ENCODE measurements around the gene FAM229B. TPM values are rescaled to one million over a fixed set of nuclear protein-coding genes. Genes with fewer than 3 reads are reported as not detected.

FAM229B gene
- total and polyA plus RNA-seq, 2 donors (not counting 3 experiments of a cell fraction or from before 2014, with no cell fraction given), result 9.1 to 10.6 TPM

DNA sequence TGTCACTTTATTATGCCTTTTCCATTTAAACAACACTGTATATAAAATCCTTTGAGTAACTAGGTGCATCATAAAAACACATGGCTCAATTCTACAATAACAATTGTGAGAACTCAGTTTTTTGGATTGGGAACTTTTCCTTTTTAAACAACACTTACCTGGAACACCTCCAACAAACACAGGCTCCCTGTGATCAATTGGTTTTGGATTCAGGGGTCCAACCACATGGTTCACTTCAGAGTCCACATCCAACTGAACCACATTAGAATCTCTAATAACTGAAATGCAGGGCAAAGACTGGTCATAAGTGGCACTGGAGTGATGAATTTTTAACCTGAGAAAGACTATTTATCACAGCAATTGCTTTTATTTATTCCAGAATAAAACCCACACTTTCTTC is 26.5 kb downstream of the FAM229B start:
- no peak overlapping the region for H3K27ac ChIP-seq (ENCODE audit: insufficient read depth, low read depth, low read length)
- H3K27me3 ChIP-seq (ENCODE audit: control insufficient read depth in 2 of 2, insufficient read depth in 2 of 2, low read length in 2 of 2), result no peaks in the 10 kb centered on the region
- H3K9me1 ChIP-seq (replicated peaks; ENCODE audit: control insufficient read depth, extremely low read depth, insufficient read depth, low read length), result no peaks in the 10 kb centered on the region
- dilution Hi-C loops (cut with MboI; ENCODE audit: extremely low pct_ligation_motif_present, low sequenced_read_pairs), result no loop called here
- intact Hi-C loops (cut with micrococcal nuclease), result no loop called here
- no peak for FAIRE-seq
- H3K79me2 ChIP-seq (ENCODE audit: control insufficient read depth, insufficient read depth, low read length), result no peaks in the 10 kb centered on the region
- ChIA-PET POLR2A (no interaction called here), CTCF (no interaction called here)
- no peak overlapping the region for H3K4me2 ChIP-seq (ENCODE audit: insufficient read depth, low read length)
- no TSS peak for BruUV-seq (replicated peaks)
- peaks cover 8% of the 10 kb centered on the region for H3K4me1 ChIP-seq (ENCODE audit: control insufficient read depth, extremely low read depth, insufficient read depth, low read length)
- no peak for DNase-seq (ENCODE audit: low read depth, low spot score)
- H3K9me3 ChIP-seq (replicated peaks; ENCODE audit: control insufficient read depth, insufficient read depth, low read length), result no peaks in the 10 kb centered on the region
- H3K4me3 ChIP-seq (replicated peaks in 1 of 3; ENCODE audit: insufficient read depth in 1 of 3, low read depth in 1 of 3, low read length in 3 of 3), result no peak overlapping the region
- H2AFZ ChIP-seq (ENCODE audit: low read depth, low read length), result no peak overlapping the region
- TF ChIP-seq, protein P1, sequence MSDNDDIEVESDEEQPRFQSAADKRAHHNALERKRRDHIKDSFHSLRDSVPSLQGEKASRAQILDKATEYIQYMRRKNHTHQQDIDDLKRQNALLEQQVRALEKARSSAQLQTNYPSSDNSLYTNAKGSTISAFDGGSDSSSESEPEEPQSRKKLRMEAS (IDR thresholded peaks at IDR 0.05; ENCODE audit: insufficient read depth, insufficient read length), result no peak
- TF ChIP-seq POLR2AphosphoS5 (IDR thresholded peaks at IDR 0.05; ENCODE audit: insufficient read depth, low read depth, low read length) (no peak), FOS (IDR thresholded peaks at IDR 0.05; ENCODE audit: borderline replicate concordance, insufficient read depth, low read length) (no peak), JUN (IDR thresholded peaks at IDR 0.05; ENCODE audit: borderline replicate concordance, insufficient read depth, insufficient read length, low read depth) (no peak), MYC (IDR thresholded peaks at IDR 0.05; ENCODE audit: low read depth, low read length) (no peak), GATA2 (IDR thresholded peaks at IDR 0.05; ENCODE audit: insufficient read depth, insufficient read length, low read depth, low read length) (no peak), EZH2 (IDR thresholded peaks at IDR 0.05; ENCODE audit: borderline replicate concordance, low read depth, low read length, severe bottlenecking) (no peak), POLR2A (IDR thresholded peaks at IDR 0.05; ENCODE audit: low read depth, low read length) (no peak)
- TF ChIP-seq, protein P2, sequence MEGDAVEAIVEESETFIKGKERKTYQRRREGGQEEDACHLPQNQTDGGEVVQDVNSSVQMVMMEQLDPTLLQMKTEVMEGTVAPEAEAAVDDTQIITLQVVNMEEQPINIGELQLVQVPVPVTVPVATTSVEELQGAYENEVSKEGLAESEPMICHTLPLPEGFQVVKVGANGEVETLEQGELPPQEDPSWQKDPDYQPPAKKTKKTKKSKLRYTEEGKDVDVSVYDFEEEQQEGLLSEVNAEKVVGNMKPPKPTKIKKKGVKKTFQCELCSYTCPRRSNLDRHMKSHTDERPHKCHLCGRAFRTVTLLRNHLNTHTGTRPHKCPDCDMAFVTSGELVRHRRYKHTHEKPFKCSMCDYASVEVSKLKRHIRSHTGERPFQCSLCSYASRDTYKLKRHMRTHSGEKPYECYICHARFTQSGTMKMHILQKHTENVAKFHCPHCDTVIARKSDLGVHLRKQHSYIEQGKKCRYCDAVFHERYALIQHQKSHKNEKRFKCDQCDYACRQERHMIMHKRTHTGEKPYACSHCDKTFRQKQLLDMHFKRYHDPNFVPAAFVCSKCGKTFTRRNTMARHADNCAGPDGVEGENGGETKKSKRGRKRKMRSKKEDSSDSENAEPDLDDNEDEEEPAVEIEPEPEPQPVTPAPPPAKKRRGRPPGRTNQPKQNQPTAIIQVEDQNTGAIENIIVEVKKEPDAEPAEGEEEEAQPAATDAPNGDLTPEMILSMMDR (IDR thresholded peaks at IDR 0.05; ENCODE audit: extremely low read depth in 1 of 2, insufficient read depth in 1 of 2, low read depth in 1 of 2, low read length in 2 of 2), result no peak
- no peaks in the 10 kb centered on the region for H4K20me1 ChIP-seq (replicated peaks; ENCODE audit: control insufficient read depth, extremely low read depth, insufficient read depth, low read length)
- H3K36me3 ChIP-seq (ENCODE audit: control insufficient read depth in 2 of 2, extremely low read depth in 1 of 2, insufficient read depth in 2 of 2, low read length in 2 of 2), result peaks cover 59 to 75% of the 10 kb centered on the region in 2 experiments
- H3K9ac ChIP-seq (replicated peaks; ENCODE audit: extremely low read depth, insufficient read depth, low read length), result no peak overlapping the region
